HepG2 (cell line): Measurements from ENCODE around the gene BGN.

Source experiments
- CTCF ChIP-seq: sonication (generic); formaldehyde crosslinking; IDR thresholded peaks from 2 replicates; pipeline ENCODE4 v1.5.0; 2020; ENCODE audit warnings: mild to moderate bottlenecking, missing genetic modification reagents, moderate library complexity
- DPF2 ChIP-seq: sonication (generic); formaldehyde crosslinking; IDR thresholded peaks from 2 replicates; pipeline ENCODE4 v1.4.0; 2020; ENCODE audit warnings: mild to moderate bottlenecking, low read depth, missing genetic modification reagents, borderline replicate concordance
- FOXP1 ChIP-seq, 2 experiments: fragments of 450-650 bp in 1 of 2; IDR thresholded peaks; 2 replicates each; pipeline ENCODE4 v1.6.1; 2017 to 2018; ENCODE audit warnings: antibody characterized with exemption in 1 of 2
- MTF1 ChIP-seq: sonication (generic); formaldehyde crosslinking; IDR thresholded peaks from 2 replicates; pipeline ENCODE4 v1.5.0; 2020; ENCODE audit warnings: missing genetic modification reagents
- NRL ChIP-seq: sonication (generic); formaldehyde crosslinking; IDR thresholded peaks from 2 replicates; pipeline ENCODE4 v1.5.0; 2020; ENCODE audit warnings: missing genetic modification reagents, mild to moderate bottlenecking, moderate library complexity, borderline replicate concordance
- SAP130 ChIP-seq: IDR thresholded peaks from 2 replicates; pipeline ENCODE4 v1.6.1; 2016; ENCODE audit warnings: low read depth
- ZNF180 ChIP-seq: sonication (generic); formaldehyde crosslinking; IDR thresholded peaks from 2 replicates; pipeline ENCODE4 v1.4.0; 2020; ENCODE audit warnings: low read depth, missing genetic modification reagents, borderline replicate concordance
- ZNF446 ChIP-seq: sonication (generic); formaldehyde crosslinking; IDR thresholded peaks from 2 replicates; pipeline ENCODE4 v1.5.0; 2020; ENCODE audit warnings: mild to moderate bottlenecking, missing genetic modification reagents
- ZSCAN31 ChIP-seq: sonication (generic); formaldehyde crosslinking; IDR thresholded peaks from 2 replicates; pipeline ENCODE4 v1.5.0; 2020; ENCODE audit warnings: low read depth, mild to moderate bottlenecking, missing genetic modification reagents

GRCh38 chrX:153481043-153481442 is 13.7 kb upstream of the BGN start:
- no peak for TF ChIP-seq ZSCAN31 (CRISPR knock-in tag)
- no peak for TF ChIP-seq ZNF446
- TF ChIP-seq ZNF180 (CRISPR knock-in tag) = no peak
- TF ChIP-seq FOXP1 (IDR thresholded peaks at IDR 0.05) = no peak
- TF ChIP-seq FOXP1 (CRISPR knock-in tag; IDR thresholded peaks at IDR 0.05) = no peak
- TF ChIP-seq DPF2 (CRISPR knock-in tag) = no peak
- TF ChIP-seq SAP130 = no peak
- TF ChIP-seq NRL (CRISPR knock-in tag) = no peak
- TF ChIP-seq CTCF (CRISPR knock-in tag) = no peak
- TF ChIP-seq MTF1 = no peak
